Measurements from ENCODE around the gene SGIP1.

SGIP1 gene

DNA sequence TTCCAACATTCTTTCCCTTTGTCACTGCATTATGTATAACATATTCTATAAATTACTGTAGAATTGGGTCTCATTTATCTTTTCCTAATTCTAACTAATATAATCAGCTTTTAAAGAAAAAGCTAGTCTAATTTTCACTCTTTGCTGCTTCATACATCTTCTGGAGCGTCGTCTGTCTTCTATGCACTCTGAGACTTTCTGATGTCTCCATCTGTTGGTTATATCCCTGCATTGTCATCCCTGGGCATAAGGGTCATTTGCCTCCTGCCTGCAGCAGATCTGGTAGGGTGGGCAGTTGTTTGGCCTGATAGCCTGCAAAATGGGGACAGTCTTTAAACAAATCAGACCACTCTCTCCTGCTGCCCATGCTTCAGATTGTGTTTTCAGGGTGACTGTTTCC lies 177.5 kb downstream of the SGIP1 start:
- TF ChIP-seq GATA2 (IDR thresholded peaks at IDR 0.05; ENCODE audit: low read depth, low read length) (no peak), GATA3 (IDR thresholded peaks at IDR 0.05; ENCODE audit: low read depth, low read length) (no peak)

- no peak for TF ChIP-seq GATA3 (IDR thresholded peaks at IDR 0.05; ENCODE audit: low read depth, low read length)
- TF ChIP-seq GATA2 (IDR thresholded peaks at IDR 0.05; ENCODE audit: low read depth, low read length) = no peak
These were observed 178.9 kb downstream of the SGIP1 start for GRCh38 chr1:66712839-66713238.

- no peak for TF ChIP-seq GATA2 (IDR thresholded peaks at IDR 0.05; ENCODE audit: low read depth, low read length)
- TF ChIP-seq GATA3 (IDR thresholded peaks at IDR 0.05; ENCODE audit: low read depth, low read length) = no peak
These were observed 190.0 kb downstream of the SGIP1 start for GRCh38 chr1:66723985-66724384.

GRCh38 chr1:66725885-66726665 lies 192.1 kb downstream of the SGIP1 start:
- TF ChIP-seq GATA3 (IDR thresholded peaks at IDR 0.05; ENCODE audit: low read depth, low read length) = no peak

GRCh38 chr1:66728021-66728420 lies 194.1 kb downstream of the SGIP1 start:
- no peak for TF ChIP-seq GATA3 (IDR thresholded peaks at IDR 0.05; ENCODE audit: low read depth, low read length)
- TF ChIP-seq GATA2 (IDR thresholded peaks at IDR 0.05; ENCODE audit: low read depth, low read length) = no peak

GRCh38 chr1:66729119-66729518 lies 195.2 kb downstream of the SGIP1 start:
- no peak for TF ChIP-seq GATA3 (IDR thresholded peaks at IDR 0.05; ENCODE audit: low read depth, low read length)
- no peak for TF ChIP-seq GATA2 (IDR thresholded peaks at IDR 0.05; ENCODE audit: low read depth, low read length)

DNA sequence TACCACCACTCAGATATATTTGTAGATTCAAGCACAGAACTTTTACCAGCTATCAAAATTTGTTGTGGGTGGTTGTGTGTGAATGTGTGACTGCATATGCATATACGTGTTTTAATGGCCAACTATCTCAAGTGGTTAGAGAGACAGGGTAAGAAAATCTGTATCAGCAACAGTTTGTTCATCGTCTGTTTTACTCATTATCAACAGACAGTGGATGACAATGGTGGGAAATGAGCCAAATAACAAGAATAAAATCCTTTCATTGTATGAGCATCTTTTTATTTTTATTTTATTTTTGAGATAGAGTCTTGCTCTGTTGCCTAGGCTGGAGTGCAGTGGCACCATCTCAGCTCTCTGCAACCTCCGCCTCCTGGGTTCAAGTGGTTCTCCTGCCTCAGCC lies 195.6 kb downstream of the SGIP1 start:
- TF ChIP-seq GATA3 (IDR thresholded peaks at IDR 0.05; ENCODE audit: low read depth, low read length) (no peak), GATA2 (IDR thresholded peaks at IDR 0.05; ENCODE audit: low read depth, low read length) (no peak)

DNA sequence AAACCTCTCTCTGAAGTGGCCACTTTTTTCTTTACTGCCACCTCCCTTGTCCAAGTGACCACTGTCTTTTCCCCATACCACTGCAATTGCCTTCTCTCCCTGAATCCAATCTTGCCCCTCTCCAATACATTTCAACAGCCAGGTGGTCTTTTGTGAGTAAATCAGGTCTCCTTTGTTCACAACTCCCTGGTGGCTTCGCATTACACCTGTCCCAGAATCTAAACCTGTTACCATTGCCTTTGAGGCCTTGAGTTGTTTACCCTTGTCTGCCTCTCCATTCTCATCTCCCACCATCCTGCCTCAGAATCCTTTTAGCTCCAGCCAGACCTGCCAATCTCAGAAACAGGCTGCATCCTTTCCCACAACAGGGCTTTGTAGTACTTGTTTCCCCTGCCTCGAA lies 196.5 kb downstream of the SGIP1 start:
- TF ChIP-seq GATA3 (IDR thresholded peaks at IDR 0.05; ENCODE audit: low read depth, low read length) (no peak), GATA2 (IDR thresholded peaks at IDR 0.05; ENCODE audit: low read depth, low read length) (no peak)

GRCh38 chr1:66731170-66731865 lies 197.4 kb downstream of the SGIP1 start:
- TF ChIP-seq GATA2 (IDR thresholded peaks at IDR 0.05; ENCODE audit: low read depth, low read length) = no peak
- TF ChIP-seq GATA3 (IDR thresholded peaks at IDR 0.05; ENCODE audit: low read depth, low read length) = no peak

DNA sequence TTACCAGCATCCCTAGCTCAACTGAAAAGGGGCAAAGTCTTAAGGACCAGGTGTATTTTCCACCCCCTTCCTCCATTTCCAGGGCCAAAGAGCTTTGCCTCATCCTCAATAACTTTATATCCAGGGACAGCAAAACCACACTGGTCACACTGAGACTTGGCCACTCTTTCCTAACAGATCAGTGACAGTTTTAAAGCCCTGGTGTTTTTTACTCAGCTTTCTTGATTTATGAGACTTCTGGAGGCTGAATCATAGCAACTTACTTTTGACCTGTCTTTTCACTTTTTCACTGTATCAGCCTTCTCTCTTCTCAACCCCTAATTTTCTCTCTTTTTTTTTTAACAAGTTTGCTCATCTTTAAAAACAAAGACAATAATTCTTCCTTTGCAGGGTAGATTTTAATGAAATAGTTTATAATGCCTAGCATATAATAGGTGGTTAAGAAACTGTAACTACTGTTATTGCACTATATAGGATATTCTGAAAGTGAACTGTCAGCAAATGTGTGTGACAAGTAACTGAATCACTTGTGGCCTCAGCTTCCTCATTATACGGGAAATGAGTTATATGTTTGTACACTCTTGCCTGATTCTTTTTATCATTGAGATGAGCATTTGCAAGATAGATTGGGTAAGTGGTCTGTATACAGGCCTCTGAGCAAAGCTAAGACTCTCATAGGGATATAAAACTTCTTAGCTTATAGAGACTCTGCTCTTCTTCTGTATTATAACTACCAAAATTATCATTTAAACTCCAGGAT lies 198.6 kb downstream of the SGIP1 start:
- no peak for TF ChIP-seq GATA3 (IDR thresholded peaks at IDR 0.05; ENCODE audit: low read depth, low read length)
- no peak for TF ChIP-seq GATA2 (IDR thresholded peaks at IDR 0.05; ENCODE audit: low read depth, low read length)

DNA sequence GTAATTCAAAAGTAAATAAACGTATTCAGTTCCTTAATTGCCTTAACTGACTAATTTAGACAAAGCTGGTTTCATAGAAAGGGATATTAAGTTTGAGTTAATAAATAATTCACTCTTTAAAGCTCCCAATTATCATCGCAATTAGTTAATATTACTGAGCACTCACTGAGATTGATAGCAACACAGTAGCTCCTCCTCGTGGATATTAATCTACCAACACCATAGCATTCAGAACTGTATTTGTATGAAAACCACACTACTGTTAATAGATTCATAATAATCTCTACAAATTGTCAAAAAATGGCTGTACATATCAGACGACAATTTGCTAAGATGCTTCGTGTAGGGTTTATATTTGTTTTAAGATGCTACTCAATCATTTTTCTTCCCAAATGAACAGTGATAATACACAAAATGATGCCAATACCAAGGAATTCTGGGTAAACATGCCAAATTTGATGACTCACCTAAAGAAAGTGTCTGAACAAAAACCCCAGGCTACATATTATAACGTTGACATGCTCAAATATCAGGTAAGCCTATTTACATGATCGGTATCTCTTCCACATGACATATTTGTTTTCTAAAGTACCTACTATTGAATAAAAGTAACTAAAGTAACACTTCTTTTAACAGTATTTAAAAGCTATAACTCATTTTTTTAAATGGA lies 199.5 kb downstream of the SGIP1 start:
- TF ChIP-seq GATA3 (IDR thresholded peaks at IDR 0.05; ENCODE audit: low read depth, low read length) (no peak), GATA2 (IDR thresholded peaks at IDR 0.05; ENCODE audit: low read depth, low read length) (no peak)

DNA sequence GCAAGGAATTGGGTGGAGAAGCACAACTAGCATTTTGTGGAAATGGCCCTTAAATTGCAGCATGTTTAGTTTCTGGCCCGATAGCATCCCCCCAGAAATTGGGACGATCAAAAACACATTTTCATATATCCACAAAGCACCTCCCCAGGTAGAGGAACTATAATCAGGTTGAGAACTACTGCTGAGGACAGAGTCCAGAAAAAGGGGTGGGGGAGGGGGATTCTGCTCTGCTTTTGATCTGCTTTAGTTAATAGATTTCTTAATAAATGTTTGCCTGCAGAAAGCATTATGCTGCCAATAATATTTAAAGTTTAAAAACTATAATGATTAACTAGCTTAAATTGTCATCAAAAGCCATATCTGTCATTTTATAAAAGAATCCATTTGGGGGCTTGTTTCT lies 203.9 kb downstream of the SGIP1 start:
- TF ChIP-seq GATA3 (IDR thresholded peaks at IDR 0.05; ENCODE audit: low read depth, low read length) = no peak
- TF ChIP-seq GATA2 (IDR thresholded peaks at IDR 0.05; ENCODE audit: low read depth, low read length) = no peak

GRCh38 chr1:66739401-66740157 lies 205.6 kb downstream of the SGIP1 start:
- TF ChIP-seq GATA3 (IDR thresholded peaks at IDR 0.05; ENCODE audit: low read depth, low read length) = no peak
- TF ChIP-seq GATA2 (IDR thresholded peaks at IDR 0.05; ENCODE audit: low read depth, low read length) = no peak

Measured in SH-SY5Y (cell line).